KMS-11 (cell line): ENCODE results near the gene FOXA2.

Source experiments
- H2AFZ ChIP-seq: fragments of 200-600 bp; sonication (generic); 2 replicates; pipeline ENCODE4 v1.6.1; 2016; ENCODE audit warnings: antibody characterized with exemption, mixed run types, low read depth
- H3K27ac ChIP-seq: fragments of 200-600 bp; sonication (generic); 2 replicates; pipeline ENCODE4 v1.6.1; 2016; ENCODE audit warnings: mild to moderate bottlenecking, mixed run types
- H3K27me3 ChIP-seq: fragments of 200-600 bp; sonication (generic); 2 replicates; pipeline ENCODE4 v1.6.1; 2017; ENCODE audit warnings: mild to moderate bottlenecking, low read depth, mixed run types, moderate library complexity; ENCODE audit not compliant: insufficient read depth
- H3K36me3 ChIP-seq: fragments of 200-600 bp; sonication (generic); 2 replicates; pipeline ENCODE4 v1.6.1; 2017; ENCODE audit warnings: mild to moderate bottlenecking, mixed run types; ENCODE audit not compliant: insufficient read depth
- H3K4me1 ChIP-seq: fragments of 200-600 bp; sonication (generic); 2 replicates; pipeline ENCODE4 v1.6.1; 2016; ENCODE audit warnings: mild to moderate bottlenecking, low read depth, mixed run types; ENCODE audit not compliant: poor library complexity, severe bottlenecking
- H3K4me2 ChIP-seq: fragments of 200-600 bp; sonication (generic); 2 replicates; pipeline ENCODE4 v1.7.0; 2016; ENCODE audit warnings: mild to moderate bottlenecking, mixed run types
- H3K4me3 ChIP-seq: fragments of 200-600 bp; sonication (generic); IDR thresholded peaks from 2 replicates; pipeline ENCODE4 v1.6.1; 2017; ENCODE audit warnings: low read depth, low read length, mixed read lengths; ENCODE audit not compliant: insufficient read depth
- H3K79me2 ChIP-seq: fragments of 200-600 bp; sonication (generic); 2 replicates; pipeline ENCODE4 v1.6.1; 2016; ENCODE audit warnings: low read depth, mixed run types; ENCODE audit not compliant: insufficient read depth
- H3K9ac ChIP-seq: fragments of 200-600 bp; sonication (generic); 2 replicates; pipeline ENCODE4 v1.6.1; 2016; ENCODE audit warnings: mild to moderate bottlenecking, mixed run types
- H4K20me1 ChIP-seq: fragments of 200-600 bp; sonication (generic); 2 replicates; pipeline ENCODE4 v1.6.1; 2016; ENCODE audit warnings: mild to moderate bottlenecking, mixed run types; ENCODE audit not compliant: insufficient read depth
- TF ChIP-seq, protein P1 (sequence below): fragments of 200-600 bp; sonication (generic); conservative IDR thresholded peaks from 2 replicates; pipeline ENCODE4 v1.6.1; 2017; ENCODE audit warnings: low read depth, mild to moderate bottlenecking, antibody characterized with exemption, low read length, moderate library complexity, mixed read lengths

FOXA2 gene

DNA sequence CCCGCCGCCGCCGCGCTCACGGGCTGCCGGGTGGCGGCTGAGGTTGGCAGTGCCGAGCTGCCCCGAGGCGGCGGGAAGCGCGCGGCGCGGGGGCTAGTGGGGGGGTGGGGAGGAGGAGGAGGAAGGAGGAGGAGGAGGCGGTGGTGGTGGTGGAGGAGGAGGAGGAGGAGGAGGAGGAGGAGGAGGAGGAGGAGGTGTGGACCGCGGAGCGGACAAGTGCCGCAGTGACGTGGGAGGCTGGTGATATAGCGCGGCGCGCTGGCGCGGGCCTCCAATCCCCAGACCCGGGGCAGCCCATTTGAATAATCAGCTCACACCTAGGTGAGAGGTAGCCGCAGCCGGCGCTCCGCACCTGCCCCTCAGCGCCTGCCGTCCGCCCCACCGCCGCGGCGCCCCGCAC, at the start of gene FOXA2:
Gene FOXA2 (minus strand): TSS at position 51 of the 400 bp plus-strand sequence. CDS start 294 bp downstream, outside the sequence.
- Histone ChIP-seq H3K27ac (no peak within 1 kb of the TSS), H3K4me3 (no peak within 1 kb of the TSS), H4K20me1 (no peaks in the 10 kb centered on the region), H3K79me2 (no peaks in the 10 kb centered on the region), H3K27me3 (no peaks in the 10 kb centered on the region), H2AFZ (no peak within 1 kb of the TSS), H3K4me2 (no peak within 1 kb of the TSS), H3K9ac (no peak within 1 kb of the TSS), H3K4me1 (no peaks in the 10 kb centered on the region), H3K36me3 (no peaks in the 10 kb centered on the region)
- TF ChIP-seq, protein P1, sequence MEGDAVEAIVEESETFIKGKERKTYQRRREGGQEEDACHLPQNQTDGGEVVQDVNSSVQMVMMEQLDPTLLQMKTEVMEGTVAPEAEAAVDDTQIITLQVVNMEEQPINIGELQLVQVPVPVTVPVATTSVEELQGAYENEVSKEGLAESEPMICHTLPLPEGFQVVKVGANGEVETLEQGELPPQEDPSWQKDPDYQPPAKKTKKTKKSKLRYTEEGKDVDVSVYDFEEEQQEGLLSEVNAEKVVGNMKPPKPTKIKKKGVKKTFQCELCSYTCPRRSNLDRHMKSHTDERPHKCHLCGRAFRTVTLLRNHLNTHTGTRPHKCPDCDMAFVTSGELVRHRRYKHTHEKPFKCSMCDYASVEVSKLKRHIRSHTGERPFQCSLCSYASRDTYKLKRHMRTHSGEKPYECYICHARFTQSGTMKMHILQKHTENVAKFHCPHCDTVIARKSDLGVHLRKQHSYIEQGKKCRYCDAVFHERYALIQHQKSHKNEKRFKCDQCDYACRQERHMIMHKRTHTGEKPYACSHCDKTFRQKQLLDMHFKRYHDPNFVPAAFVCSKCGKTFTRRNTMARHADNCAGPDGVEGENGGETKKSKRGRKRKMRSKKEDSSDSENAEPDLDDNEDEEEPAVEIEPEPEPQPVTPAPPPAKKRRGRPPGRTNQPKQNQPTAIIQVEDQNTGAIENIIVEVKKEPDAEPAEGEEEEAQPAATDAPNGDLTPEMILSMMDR, result no peak

DNA sequence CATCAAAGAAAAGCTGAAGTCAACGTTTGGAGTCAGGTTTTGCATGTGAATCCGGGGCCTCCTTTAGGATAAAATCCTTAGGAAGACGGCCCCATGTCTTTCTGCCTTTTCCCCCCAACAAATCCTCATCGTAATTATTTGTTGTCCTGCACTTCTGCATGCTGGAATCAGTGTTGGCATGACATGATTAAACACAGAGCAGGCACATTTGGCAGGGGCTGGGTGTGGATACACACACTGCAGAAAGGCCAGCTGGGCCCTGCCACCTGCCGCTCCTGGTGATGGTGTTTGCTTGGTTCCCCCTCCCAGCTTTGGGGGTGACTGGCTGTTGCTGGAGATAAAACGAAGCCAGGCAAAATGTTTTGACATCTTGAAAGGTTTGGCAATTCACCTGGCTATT, 46.3 kb upstream of the FOXA2 start:
- Histone ChIP-seq H3K4me3 (no peak overlapping the region), H3K36me3 (no peaks in the 10 kb centered on the region), H3K9ac (no peak overlapping the region), H4K20me1 (no peaks in the 10 kb centered on the region), H3K27me3 (no peaks in the 10 kb centered on the region), H3K79me2 (no peaks in the 10 kb centered on the region), H2AFZ (no peak overlapping the region), H3K4me2 (no peak overlapping the region), H3K4me1 (no peaks in the 10 kb centered on the region), H3K27ac (no peak overlapping the region)
- TF ChIP-seq, protein P1, result no peak

DNA sequence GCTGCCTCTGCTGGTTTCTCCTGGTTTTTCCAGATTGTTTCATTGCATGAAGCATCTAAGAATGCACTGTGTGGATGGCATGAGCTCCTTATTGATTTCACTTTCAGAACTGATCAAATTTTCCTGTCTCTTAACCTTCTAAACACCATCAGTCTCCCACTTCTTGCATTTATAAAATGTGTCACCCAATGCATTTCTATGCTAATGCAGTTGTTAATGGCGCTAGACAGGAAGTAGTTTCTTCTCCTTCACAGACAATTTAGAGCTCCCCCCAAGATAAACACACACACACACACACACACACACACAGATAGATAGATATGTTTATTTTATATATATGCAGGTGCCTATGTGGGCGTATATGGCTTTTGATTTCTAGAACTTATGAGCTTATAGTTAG, 45.6 kb upstream of the FOXA2 start:
- Histone ChIP-seq H3K36me3 (no peaks in the 10 kb centered on the region), H3K4me1 (no peaks in the 10 kb centered on the region), H2AFZ (no peak overlapping the region), H3K27ac (no peak overlapping the region), H3K79me2 (no peaks in the 10 kb centered on the region), H3K4me2 (no peak overlapping the region), H3K27me3 (no peaks in the 10 kb centered on the region), H3K9ac (no peak overlapping the region), H4K20me1 (no peaks in the 10 kb centered on the region), H3K4me3 (no peak overlapping the region)
- TF ChIP-seq, protein P1, result no peak

DNA sequence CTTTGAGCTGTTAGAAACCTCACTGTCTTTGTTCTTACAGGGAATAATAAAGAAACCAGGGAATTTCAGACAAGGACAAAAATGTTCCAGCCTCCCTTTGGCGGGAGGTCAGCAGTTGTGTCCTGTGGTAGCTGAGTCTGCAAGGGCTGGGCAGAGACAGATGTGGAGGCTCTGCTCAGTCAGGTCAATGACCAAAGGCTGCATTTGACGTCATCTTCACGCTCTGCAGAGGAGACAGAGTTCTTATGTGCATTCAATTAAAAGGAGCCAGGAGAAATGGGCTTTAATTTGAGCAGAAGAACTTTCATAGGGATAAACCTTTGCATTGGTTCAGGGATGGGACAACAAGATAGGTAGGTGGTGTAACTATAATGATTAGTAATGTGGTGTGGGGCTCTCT, 45.1 kb upstream of the FOXA2 start:
- Histone ChIP-seq H3K27me3 (no peaks in the 10 kb centered on the region), H3K79me2 (no peaks in the 10 kb centered on the region), H3K9ac (no peak overlapping the region), H3K27ac (no peak overlapping the region), H3K36me3 (no peaks in the 10 kb centered on the region), H3K4me2 (no peak overlapping the region), H3K4me1 (no peaks in the 10 kb centered on the region), H2AFZ (no peak overlapping the region), H4K20me1 (no peaks in the 10 kb centered on the region), H3K4me3 (no peak overlapping the region)
- TF ChIP-seq, protein P1, result no peak
